ENCODE measurements around the gene EHF. TPM values are rescaled to one million over a fixed set of nuclear protein-coding genes. Genes with fewer than 3 reads are reported as not detected.

The EHF gene
- polyA plus RNA-seq, 1 donor from 2014 or later, result 0.17 TPM

GRCh38 chr11:34674038-34674437, 53.1 kb downstream of the EHF start:
- Histone ChIP-seq H3K27ac (ENCODE audit: low read length) (no peak overlapping the region), H3K9me2 (ENCODE audit: insufficient read depth, low read length) (no peaks in the 10 kb centered on the region), H3K79me2 (replicated peaks; ENCODE audit: insufficient read depth, low read length) (no peaks in the 10 kb centered on the region), H4K20me1 (ENCODE audit: insufficient read depth) (no peaks in the 10 kb centered on the region), H3K36me3 (ENCODE audit: insufficient read depth, low read length) (no peaks in the 10 kb centered on the region), H3K27me3 (ENCODE audit: insufficient read depth, low read depth, low read length) (no peaks in the 10 kb centered on the region), H3K4me3 (ENCODE audit: low read length) (no peak overlapping the region), H3F3A (ENCODE audit: insufficient read depth, low read length, poor library complexity, severe bottlenecking) (no peaks in the 10 kb centered on the region), H3K9ac (ENCODE audit: low read length) (no peak overlapping the region), H2AFZ (ENCODE audit: low read depth, low read length) (no peak overlapping the region), H3K9me3 (ENCODE audit: low read length) (no peaks in the 10 kb centered on the region), H3K4me2 (ENCODE audit: low read length) (no peak overlapping the region)
- TF ChIP-seq RAD21 (conservative IDR thresholded peaks at IDR 0.05), result no peak
- no peak for TF ChIP-seq EZH2 (IDR thresholded peaks at IDR 0.05; ENCODE audit: borderline replicate concordance, insufficient read depth, low read length, poor library complexity, severe bottlenecking)

GRCh38 chr11:34676227-34676626, 55.3 kb downstream of the EHF start:
- Histone ChIP-seq H3K36me3 (ENCODE audit: insufficient read depth, low read length) (no peaks in the 10 kb centered on the region), H4K20me1 (ENCODE audit: insufficient read depth) (no peaks in the 10 kb centered on the region), H3K27ac (ENCODE audit: low read length) (no peak overlapping the region), H3K4me3 (ENCODE audit: low read length) (no peak overlapping the region), H3F3A (ENCODE audit: insufficient read depth, low read length, poor library complexity, severe bottlenecking) (no peaks in the 10 kb centered on the region), H3K9me3 (ENCODE audit: low read length) (no peaks in the 10 kb centered on the region), H3K9ac (ENCODE audit: low read length) (no peak overlapping the region), H3K79me2 (replicated peaks; ENCODE audit: insufficient read depth, low read length) (no peaks in the 10 kb centered on the region), H3K27me3 (ENCODE audit: insufficient read depth, low read depth, low read length) (no peaks in the 10 kb centered on the region), H3K4me2 (ENCODE audit: low read length) (no peak overlapping the region), H2AFZ (ENCODE audit: low read depth, low read length) (no peak overlapping the region), H3K9me2 (ENCODE audit: insufficient read depth, low read length) (no peaks in the 10 kb centered on the region)
- TF ChIP-seq POLR2AphosphoS5 (IDR thresholded peaks at IDR 0.05) (no peak), SMC3 (conservative IDR thresholded peaks at IDR 0.05; ENCODE audit: poor library complexity) (no peak), MXI1 (conservative IDR thresholded peaks at IDR 0.05; ENCODE audit: poor library complexity, severe bottlenecking) (no peak), REST (IDR thresholded peaks at IDR 0.05; ENCODE audit: borderline replicate concordance) (no peak), EP300 (conservative IDR thresholded peaks at IDR 0.05; ENCODE audit: poor library complexity, severe bottlenecking) (no peak), TAF1 (IDR thresholded peaks at IDR 0.05; ENCODE audit: low read depth) (no peak), RAD21 (conservative IDR thresholded peaks at IDR 0.05) (no peak), EZH2 (IDR thresholded peaks at IDR 0.05; ENCODE audit: borderline replicate concordance, insufficient read depth, low read length, poor library complexity, severe bottlenecking) (no peak), CTCF (IDR thresholded peaks at IDR 0.05; ENCODE audit: poor library complexity, severe bottlenecking) (no peak)

- TF ChIP-seq MXI1 (conservative IDR thresholded peaks at IDR 0.05; ENCODE audit: poor library complexity, severe bottlenecking), result no peak
- TF ChIP-seq SMC3 (conservative IDR thresholded peaks at IDR 0.05; ENCODE audit: poor library complexity), result no peak
- TF ChIP-seq POLR2AphosphoS5 (IDR thresholded peaks at IDR 0.05), result no peak
- TF ChIP-seq RAD21 (conservative IDR thresholded peaks at IDR 0.05), result no peak
- TF ChIP-seq REST (IDR thresholded peaks at IDR 0.05; ENCODE audit: borderline replicate concordance), result no peak
- TF ChIP-seq EP300 (conservative IDR thresholded peaks at IDR 0.05; ENCODE audit: poor library complexity, severe bottlenecking), result no peak
- TF ChIP-seq EZH2 (IDR thresholded peaks at IDR 0.05; ENCODE audit: borderline replicate concordance, insufficient read depth, low read length, poor library complexity, severe bottlenecking), result no peak
- TF ChIP-seq CTCF (IDR thresholded peaks at IDR 0.05; ENCODE audit: poor library complexity, severe bottlenecking), result no peak
- no peaks in the 10 kb centered on the region for H3F3A ChIP-seq (ENCODE audit: insufficient read depth, low read length, poor library complexity, severe bottlenecking)
- H3K4me2 ChIP-seq (ENCODE audit: low read length), result no peak overlapping the region
- H3K36me3 ChIP-seq (ENCODE audit: insufficient read depth, low read length), result no peaks in the 10 kb centered on the region
- no peak overlapping the region for H3K4me3 ChIP-seq (ENCODE audit: low read length)
- no peaks in the 10 kb centered on the region for H3K9me2 ChIP-seq (ENCODE audit: insufficient read depth, low read length)
- no peaks in the 10 kb centered on the region for H3K9me3 ChIP-seq (ENCODE audit: low read length)
- no peak overlapping the region for H2AFZ ChIP-seq (ENCODE audit: low read depth, low read length)
- no peak overlapping the region for H3K9ac ChIP-seq (ENCODE audit: low read length)
- H3K27ac ChIP-seq (ENCODE audit: low read length), result no peak overlapping the region
- H3K27me3 ChIP-seq (ENCODE audit: insufficient read depth, low read depth, low read length), result no peaks in the 10 kb centered on the region
- H4K20me1 ChIP-seq (ENCODE audit: insufficient read depth), result no peaks in the 10 kb centered on the region
- no peaks in the 10 kb centered on the region for H3K79me2 ChIP-seq (replicated peaks; ENCODE audit: insufficient read depth, low read length)
These were observed 58.8 kb downstream of the EHF start for GRCh38 chr11:34679681-34680080.
